Esophagus squamous epithelium (tissue), 4 donors: Measurements from ENCODE around the gene RHOC.

ENCODE experiments used
- CTCF ChIP-seq, 6 experiments: fragments of 450-650 bp in 4 of 6; fragments of 200-600 bp in 2 of 6; sonication (generic) in 2 of 6; IDR thresholded peaks; one replicate each; pipeline ENCODE4 v1.5.1; 2016 to 2019; ENCODE audit warnings: antibody characterized with exemption in 6 of 6, mild to moderate bottlenecking in 4 of 6, moderate library complexity in 4 of 6
- POLR2A ChIP-seq, 4 donors: fragments of 450-650 bp; IDR thresholded peaks; one replicate each; pipeline ENCODE4 v1.6.1; 2017; ENCODE audit warnings: antibody characterized with exemption in 4 of 4, mild to moderate bottlenecking in 4 of 4, moderate library complexity in 3 of 4

GRCh38 chr1:112689196-112689841 lies 17.6 kb downstream of the RHOC start:
- TF ChIP-seq POLR2A (IDR thresholded peaks at IDR 0.05) (no peak), CTCF (IDR thresholded peaks at IDR 0.05) (no peak)
